ENCODE data around the gene PSMB9.
A peak's percentile ranks its signal among the peaks of the same experiment; 100 is the strongest.
"Not testable (repeated sequence)": the region's sequence is repeated elsewhere in the genome, so short reads cannot be mapped to it uniquely, and the experiment has no call there.

PSMB9 gene
- total RNA-seq: 10.6 to 57.7 (median 18.2) reads per million in 17 experiments

- peak; percentile 96 to 97 (median 96) for DNase-seq
Observed at GRCh38 chr6:32853541-32854375, at the start of gene PSMB9, which contains the start of gene TAP1. TSS of gene PSMB9 (plus strand) at chr6:32854192. CDS start at chr6:32854230, 38 bp downstream. TSS of gene TAP1 (minus strand) at chr6:32853704. CDS start at chr6:32853636, 68 bp downstream.

DNA sequence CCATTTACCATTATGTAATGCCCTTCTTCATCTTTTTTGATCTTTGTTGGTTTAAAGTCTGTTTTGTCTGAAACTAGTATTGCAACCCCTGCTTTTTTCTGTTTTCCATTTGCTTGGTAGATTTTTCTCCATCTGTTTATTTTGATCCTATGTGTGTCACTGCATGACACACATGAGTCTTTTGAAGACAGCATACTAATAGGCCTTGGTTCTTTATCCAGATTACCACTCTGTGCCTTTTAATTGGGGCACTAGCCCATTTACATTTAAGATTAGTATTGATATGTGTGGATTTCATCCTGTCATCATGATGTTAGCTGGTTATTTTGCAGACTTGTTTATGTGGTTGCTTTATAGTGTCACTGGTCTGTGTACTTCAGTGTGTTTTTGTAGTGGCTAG lies 48.6 kb upstream of the PSMB9 start:
- not testable (repeated sequence) for DNase-seq

DNA sequence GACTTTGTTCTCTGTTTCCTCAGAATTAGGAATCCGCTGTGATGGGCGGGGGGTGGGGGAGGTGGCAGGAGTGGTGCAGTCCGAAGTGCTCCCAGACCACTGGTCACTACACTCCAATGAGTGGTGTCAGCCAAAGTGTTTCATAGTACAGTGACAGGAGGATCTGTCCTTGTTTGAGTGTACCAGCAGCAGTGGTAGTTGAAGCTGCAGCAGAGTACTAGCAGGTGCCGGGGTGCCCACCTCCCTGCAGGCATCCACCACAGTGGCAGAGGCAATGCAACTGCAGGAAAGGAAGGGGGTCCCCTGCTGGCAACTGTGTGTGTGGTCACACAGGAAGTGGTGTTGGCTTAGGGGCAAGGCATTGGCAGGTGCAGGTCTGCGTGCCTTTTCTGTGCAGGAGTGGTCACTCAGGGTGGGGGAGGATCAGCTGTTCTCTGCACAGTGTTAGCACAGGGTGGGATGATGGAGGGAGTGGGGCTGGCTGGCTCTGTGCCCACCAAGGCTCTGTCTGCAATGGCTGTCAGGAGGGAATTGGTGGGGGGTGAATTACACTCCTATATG lies 46.9 kb upstream of the PSMB9 start:
- DNase-seq: no peak

GRCh38 chr6:32809171-32809570 lies 44.8 kb upstream of the PSMB9 start:
- no peak for DNase-seq

DNA sequence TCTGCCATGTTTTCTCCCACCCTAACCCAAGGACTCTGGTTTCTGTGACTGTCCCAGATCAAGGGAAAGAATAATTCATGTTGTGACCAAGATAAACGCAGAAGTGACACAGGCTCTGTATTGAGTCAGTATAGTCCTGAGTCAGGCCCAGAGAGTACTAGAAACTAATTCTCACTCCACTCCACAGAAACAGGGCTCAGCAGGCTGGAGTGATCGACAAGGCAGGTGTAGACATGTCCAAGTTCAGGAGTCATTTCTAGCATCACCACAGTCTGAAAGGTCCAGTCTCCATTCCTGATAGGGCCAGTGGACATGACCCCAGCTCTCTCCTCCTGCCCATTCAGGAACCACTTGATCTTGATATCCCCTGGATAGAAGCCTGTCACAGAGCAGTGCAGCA lies 39.8 kb upstream of the PSMB9 start:
- DNase-seq: peak in 1 of 4 experiments; percentile 10

DNA sequence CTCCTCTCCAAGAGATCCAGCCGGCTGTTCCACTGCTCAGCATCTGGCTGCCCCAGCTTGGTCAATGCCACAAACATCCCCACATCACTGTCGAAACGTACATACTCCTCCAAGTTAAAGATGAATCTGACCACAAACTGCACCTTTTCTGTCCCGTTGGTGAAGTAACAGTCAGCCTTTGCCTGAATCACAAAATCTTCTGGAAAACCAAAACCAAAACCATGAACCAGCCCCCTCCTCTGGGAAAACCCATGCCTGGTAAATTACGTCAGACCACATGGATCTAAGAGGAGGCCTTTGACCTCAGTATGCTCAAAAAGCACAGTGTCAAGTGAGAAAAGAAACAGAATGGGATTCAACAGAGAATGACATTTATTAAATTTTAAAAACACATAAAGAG lies 38.9 kb upstream of the PSMB9 start:
- DNase-seq: no peak

GRCh38 chr6:32815996-32816395 lies 38.0 kb upstream of the PSMB9 start:
- DNase-seq: peak in 1 of 4 experiments; percentile 16

- peak in 2 of 4 experiments; percentile 16 to 32 for DNase-seq
Observed at GRCh38 chr6:32816746-32817204, 37.2 kb upstream of the PSMB9 start, which contains the start of gene HLA-DOB. TSS of gene HLA-DOB (minus strand) at chr6:32817002. CDS start at chr6:32816951, 51 bp downstream.

- no peak for DNase-seq
Observed at GRCh38 chr6:32818867-32819266, 35.1 kb upstream of the PSMB9 start.

DNA sequence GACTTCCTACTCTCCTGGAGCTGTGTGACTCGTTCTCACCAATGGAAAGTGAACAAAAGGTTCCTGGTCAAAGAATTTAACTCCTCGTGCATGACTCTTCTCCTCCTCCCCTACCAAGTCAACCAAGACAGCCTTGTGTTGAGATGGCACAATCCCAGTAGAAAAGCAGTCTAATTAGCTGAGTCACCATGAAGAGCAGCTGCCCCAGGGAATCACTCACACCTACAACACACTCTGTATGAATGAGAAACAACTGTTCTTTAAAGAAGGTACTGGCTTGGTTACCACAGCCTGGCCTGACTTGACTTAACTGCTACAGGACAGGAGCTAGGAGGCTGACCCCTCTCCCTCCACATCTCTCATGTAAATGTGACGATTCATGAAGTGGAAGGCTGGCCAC lies 34.3 kb upstream of the PSMB9 start:
- DNase-seq: no peak

- DNase-seq: peak in 2 of 4 experiments; percentile 23 to 26
Observed at GRCh38 chr6:32825966-32826365, 28.0 kb upstream of the PSMB9 start.

DNA sequence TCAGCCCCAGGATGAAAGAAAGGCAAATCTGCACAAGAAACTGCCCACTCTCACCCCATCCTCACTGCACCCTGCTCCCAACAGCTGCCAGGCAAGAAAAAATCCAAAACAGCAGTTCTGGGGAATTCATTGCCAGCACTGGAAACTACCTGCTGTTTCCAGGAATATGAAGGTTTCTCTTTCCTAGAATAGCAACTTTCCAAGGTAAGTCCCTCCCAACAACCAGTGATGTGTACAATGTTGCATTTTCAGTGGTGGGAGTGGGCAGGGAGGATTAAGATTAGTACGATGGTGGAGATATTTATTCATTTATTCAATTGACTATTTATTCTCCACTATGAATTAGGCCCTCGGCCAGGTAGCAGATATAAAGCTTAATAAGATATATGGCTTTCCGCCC lies 27.0 kb upstream of the PSMB9 start:
- no peak for DNase-seq

GRCh38 chr6:32829495-32829894 lies 24.5 kb upstream of the PSMB9 start:
- DNase-seq: no peak

GRCh38 chr6:32830017-32830416 lies 24.0 kb upstream of the PSMB9 start:
- DNase-seq: no peak

DNA sequence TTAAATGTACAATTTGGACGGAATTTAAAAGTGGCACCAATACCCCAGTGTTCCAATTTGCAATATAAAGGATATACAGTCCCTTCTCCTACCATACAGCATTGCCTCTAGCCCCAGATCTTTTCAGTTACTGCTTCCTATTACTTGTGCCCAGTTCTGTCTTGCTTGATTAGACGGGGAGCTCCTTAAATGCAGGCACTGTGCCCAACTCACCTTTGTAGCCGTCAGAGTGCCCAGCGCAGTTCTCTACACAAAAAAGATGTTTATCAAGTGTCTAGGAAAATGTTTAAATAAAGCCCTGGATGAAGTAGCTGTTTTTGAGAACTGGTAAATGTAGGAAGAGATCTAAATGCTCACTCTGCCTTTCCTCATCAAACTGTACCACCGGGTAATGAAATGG lies 23.1 kb upstream of the PSMB9 start:
- no peak for DNase-seq

DNA sequence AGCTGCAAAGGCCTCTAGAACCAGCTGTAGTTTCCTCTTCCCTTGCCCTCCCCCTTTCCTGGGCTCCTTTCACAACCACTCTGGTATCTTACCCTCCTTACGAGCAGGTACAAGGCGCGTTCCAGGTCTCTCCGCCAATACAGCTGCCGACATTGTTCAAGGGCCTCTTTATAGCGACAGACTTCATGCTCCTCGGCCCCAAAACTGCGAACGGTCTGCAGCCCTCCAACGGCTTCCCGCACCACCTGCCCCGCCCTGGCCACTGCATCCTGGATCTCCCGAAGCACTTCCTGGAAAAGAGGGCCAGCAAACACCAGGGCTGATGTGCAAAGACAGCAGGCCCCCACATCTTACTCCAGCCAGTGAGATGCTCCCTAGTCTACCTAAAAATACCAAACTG lies 21.5 kb upstream of the PSMB9 start:
- DNase-seq: no peak

- DNase-seq: peak in 2 of 4 experiments; percentile 31 to 41
Observed at GRCh38 chr6:32833664-32834063, 20.3 kb upstream of the PSMB9 start.

GRCh38 chr6:32835167-32835893 lies 18.7 kb upstream of the PSMB9 start:
- no peak for DNase-seq

GRCh38 chr6:32836873-32837272 lies 17.1 kb upstream of the PSMB9 start:
- DNase-seq: no peak

DNA sequence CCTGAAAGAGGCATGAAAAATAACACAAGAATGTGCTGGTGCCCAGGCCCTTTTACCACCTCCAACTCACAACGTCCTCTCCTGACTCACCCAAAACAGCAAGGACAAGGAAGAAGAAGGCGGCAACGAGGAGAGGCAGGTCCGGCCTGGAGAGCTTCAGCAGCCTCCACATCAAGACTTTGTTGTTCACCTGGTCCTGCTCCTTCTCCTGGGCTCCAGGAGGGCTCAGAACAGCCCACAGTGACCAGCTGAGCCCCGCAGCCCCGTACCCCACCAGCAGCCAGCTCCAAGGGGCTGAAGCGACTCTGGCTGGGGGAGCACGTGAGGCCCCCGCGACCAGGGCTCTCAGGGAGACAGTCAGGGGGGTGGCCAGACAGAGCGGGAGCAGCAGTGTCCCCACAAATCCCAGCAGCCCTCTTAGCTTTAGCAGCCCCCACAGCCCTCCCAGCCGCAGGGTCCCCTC lies 16.3 kb upstream of the PSMB9 start:
- peak in 1 of 4 experiments; percentile 6 for DNase-seq

DNA sequence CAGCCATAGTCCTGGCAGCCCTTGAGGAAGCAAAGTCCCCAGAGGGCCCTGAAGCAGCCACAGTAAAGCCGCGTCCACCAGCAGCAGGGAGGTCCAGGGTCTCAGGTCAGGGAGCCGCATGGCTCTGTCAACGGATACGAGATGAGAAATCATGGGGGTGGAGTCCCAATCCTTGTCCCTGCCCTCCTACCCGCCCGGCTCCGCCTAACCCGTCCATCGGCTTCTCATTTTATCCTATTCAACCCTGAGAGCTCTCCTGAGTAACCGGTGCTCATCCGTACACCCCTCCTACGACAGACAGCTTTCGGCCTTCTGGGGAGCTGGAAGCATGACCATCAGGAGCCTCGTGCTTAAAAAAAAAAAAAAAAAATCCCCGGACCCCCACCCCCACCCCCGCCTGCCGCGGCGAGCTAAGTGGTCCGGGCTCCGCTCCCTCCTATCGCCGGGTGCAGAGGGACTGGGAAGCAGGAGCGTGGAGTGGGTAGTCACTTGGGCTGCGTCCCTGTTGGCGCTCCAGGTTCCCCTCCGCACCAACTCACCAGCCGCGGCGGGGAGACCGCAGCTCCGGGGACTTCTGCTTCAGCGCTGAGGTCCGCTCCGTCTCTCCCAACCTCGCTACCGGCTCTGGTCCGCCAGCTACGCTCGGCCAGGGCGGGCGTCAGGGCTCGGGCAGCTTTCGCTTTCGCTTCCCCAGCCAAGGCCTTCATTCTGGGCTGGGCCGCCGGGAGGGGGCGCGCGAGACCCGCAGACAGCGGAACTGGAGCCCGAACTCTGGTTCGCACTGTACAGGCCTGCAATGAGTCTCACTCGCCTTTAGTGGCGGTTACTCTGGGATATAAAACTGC lies 15.7 kb upstream of the PSMB9 start, which contains the start of gene TAP2:
TSS of gene TAP2 (minus strand) at position 626 of the 845 bp plus-strand sequence. CDS start at position 120, 506 bp downstream.
- peak; percentile 96 to 98 (median 98) for DNase-seq

DNA sequence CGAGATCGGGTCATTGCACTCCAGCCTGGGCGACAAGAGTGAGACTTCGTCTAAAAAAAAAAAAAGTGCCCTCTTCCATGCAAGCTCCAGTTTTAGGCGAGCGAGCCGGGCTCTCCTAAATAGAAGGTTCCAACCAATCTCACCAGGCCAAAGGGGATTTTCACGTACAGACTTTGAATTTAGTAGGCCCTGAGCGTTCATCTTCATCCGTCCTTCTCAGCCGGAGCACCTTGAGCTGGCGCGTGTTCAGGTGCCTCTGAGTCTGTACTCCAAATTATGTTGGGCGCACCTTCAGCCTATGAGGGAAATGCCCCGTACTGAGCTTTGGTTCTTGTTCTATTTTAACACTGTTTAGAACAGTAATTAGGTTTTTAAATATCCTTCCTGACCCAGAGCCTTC lies 14.6 kb upstream of the PSMB9 start:
- no peak for DNase-seq
